Activated T-helper 1 cell treated with anti-CD3 and anti-CD28 coated beads, Interleukin-12 subunit alpha, Interleukin-12 subunit beta, Interleukin-2, Interleukin-4 antibody, amounts not matched to agents 30 ng/mL and 10 ng/mL and 1 ng/mL, durations not matched to agents 14 hours and 24 hours and 36 hours (primary cell): Measurements from ENCODE around the gene RSPRY1. TPM values are rescaled to one million over a fixed set of nuclear protein-coding genes. Genes with fewer than 3 reads are reported as not detected.
"Not testable (repeated sequence)": the region's sequence is repeated elsewhere in the genome, so short reads cannot be mapped to it uniquely, and the experiment has no call there.

Experiments used
- DNase-seq: peaks from one replicate; pipeline ENCODE4 v3.0.0; 2021; ENCODE audit warnings: low spot score
- H3K27ac Mint-ChIP-seq: one replicate; pipeline ENCODE4 v1.8.0; 2021; ENCODE audit warnings: mild to moderate bottlenecking, mixed read lengths
- H3K27me3 Mint-ChIP-seq: one replicate; pipeline ENCODE4 v1.8.0; 2022; ENCODE audit warnings: mild to moderate bottlenecking, moderate library complexity, mixed read lengths; ENCODE audit not compliant: insufficient read depth
- H3K36me3 Mint-ChIP-seq: one replicate; pipeline ENCODE4 v1.8.0; 2021; ENCODE audit warnings: low read depth, mixed read lengths
- H3K4me1 Mint-ChIP-seq: one replicate; pipeline ENCODE4 v1.8.0; 2021; ENCODE audit warnings: low read depth, mixed read lengths
- H3K4me3 Mint-ChIP-seq: one replicate; pipeline ENCODE4 v1.8.0; 2021; ENCODE audit warnings: mild to moderate bottlenecking, moderate library complexity, mixed read lengths
- H3K9me3 Mint-ChIP-seq: one replicate; pipeline ENCODE4 v1.8.0; 2021; ENCODE audit warnings: mixed read lengths
- intact Hi-C: fragments of 100-400 bp; cut with micrococcal nuclease; formaldehyde crosslinking; loops from one replicate; pipeline ENCODE4 v1.15.1; 2024
- total RNA-seq: library from RNA; stranded (reverse); gene quantifications from 2 replicates; pipeline ENCODE4 v1.2.3, GENCODE V29; 2022

RSPRY1 gene
- total RNA-seq, 1 donor from 2014 or later: 36.0 TPM

DNA sequence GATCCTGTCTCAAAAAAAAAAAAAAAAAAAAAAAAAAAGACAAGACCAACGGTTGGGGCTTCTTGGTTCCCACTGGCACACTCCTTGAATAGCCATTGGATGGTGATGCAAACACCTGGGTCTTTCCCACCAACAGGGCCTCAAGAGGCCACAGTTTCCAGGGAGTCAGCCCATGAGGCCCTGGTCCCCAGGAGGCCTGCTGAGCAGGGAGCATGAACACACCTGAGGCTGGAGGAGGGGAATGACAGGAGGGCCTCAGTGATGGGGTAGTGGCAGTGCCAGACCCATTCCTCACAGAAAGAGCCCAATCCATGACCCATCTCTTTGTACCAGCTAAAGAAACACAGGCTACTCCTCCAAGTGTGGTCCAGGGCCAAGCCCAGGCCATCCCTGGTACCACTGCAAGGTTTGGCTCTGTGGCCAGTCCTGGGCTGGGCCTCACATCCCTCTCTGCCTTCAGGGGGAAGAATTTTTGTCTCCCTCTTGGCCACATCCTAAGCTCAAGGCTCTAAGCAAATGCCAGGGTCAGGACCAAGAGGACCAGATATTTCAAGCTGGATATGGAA is 72.9 kb downstream of the RSPRY1 start:
- intact Hi-C loops: no loop called here
- H3K36me3 Mint-ChIP-seq: peaks cover 6% of the 10 kb centered on the region
- no peak for DNase-seq
- H3K27ac Mint-ChIP-seq: no peak overlapping the region
- H3K9me3 Mint-ChIP-seq: no peaks in the 10 kb centered on the region
- H3K4me1 Mint-ChIP-seq: peaks cover 8% of the 10 kb centered on the region
- H3K27me3 Mint-ChIP-seq: no peaks in the 10 kb centered on the region
- H3K4me3 Mint-ChIP-seq: no peak overlapping the region

DNA sequence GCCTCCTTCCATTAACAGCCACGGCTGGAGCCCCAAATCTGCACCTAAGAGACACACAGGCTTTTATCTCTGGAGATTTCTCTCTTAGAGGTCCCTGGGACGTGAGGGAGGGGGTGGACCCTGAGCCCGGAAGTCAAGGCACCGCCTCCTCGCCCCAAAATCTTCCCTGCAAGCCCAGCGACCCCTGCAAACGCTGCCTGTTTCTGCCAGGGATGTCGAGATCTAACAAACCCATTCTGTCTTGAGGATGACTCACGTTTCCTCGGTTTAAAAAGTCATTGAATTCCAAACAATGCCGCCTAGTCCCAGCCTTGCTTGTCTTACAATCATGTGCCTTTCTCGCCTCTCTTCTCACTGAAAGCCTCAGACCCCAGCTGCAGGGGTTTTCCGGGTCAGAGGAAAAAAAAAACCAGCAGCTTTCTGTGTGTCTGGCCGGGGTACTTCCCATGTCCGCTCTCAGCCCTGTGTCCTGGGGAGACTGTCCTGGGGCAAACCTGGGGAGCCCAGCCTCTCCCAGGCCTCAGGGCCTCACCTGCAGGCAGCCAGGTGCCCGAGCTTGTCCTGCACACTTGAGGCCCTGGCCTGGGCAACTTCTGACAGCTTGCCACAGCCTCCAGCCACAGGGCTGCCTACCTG is 74.3 kb downstream of the RSPRY1 start:
- Mint-ChIP-seq H3K9me3 (no peaks in the 10 kb centered on the region), H3K36me3 (peaks cover 4% of the 10 kb centered on the region), H3K4me1 (peaks cover 8% of the 10 kb centered on the region), H3K4me3 (peak overlapping the region; percentile 11), H3K27me3 (no peaks in the 10 kb centered on the region), H3K27ac (peak overlapping the region; percentile 68)
- intact Hi-C loops: no loop called here
- DNase-seq: no peak

DNA sequence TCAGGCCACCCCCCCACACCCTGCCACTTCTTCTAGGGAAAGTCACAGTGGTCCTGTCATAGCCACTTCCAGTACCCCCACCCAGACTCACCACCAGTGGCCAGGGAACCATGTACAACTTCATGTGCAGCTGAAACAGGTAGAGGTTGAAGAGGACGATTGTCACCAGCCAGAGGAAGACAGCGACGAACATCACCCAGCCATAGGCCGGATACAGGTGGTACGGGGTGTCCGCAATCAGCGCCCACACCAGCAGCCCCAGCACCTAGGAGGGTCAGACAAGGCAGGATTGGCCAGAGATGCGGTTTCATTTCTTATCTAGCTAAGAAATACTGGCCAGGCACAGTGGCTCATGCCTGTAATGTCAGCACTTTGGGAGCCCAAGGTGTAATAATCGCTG is 75.7 kb downstream of the RSPRY1 start:
- Mint-ChIP-seq H3K4me1 (peaks cover 16% of the 10 kb centered on the region), H3K9me3 (no peaks in the 10 kb centered on the region), H3K36me3 (no peaks in the 10 kb centered on the region), H3K27me3 (no peaks in the 10 kb centered on the region), H3K27ac (no peak overlapping the region), H3K4me3 (no peak overlapping the region)
- intact Hi-C loops: no loop called here
- DNase-seq: no peak

DNA sequence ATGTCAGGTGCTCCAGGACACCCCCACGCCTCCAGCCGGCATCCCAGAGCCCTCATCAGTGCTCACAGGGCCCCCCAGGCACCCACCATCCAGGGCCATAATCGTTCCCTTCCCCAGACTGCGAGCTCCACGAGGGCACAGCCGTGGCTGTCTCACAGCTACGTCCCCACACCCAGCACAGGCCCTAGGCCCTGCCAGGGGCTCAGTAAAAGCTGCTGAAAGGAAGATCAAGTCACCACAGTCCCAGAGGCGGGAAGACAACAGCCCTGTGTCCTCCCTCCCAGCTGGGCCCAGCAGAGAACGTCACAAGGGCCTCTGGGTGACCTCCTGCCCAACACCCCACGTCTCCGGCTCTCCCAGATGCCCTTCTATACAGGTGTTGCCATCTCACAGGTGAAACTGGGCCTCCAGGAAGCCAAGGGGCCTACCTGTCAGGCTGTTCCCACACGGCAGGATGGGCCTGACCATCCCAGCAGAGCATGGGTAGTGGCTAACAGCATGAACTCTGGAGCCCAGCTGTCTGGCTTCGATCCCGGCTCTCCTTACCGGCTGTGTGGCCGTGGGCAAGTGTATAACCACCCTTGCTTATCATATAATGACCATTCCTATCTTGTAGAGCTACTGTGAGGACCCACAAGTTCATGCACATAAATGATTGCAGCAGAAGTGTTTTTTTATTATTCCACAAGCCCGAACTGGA is 76.9 kb downstream of the RSPRY1 start:
- Mint-ChIP-seq H3K27ac (no peak overlapping the region), H3K36me3 (no peaks in the 10 kb centered on the region), H3K27me3 (no peaks in the 10 kb centered on the region), H3K4me3 (no peak overlapping the region), H3K9me3 (no peaks in the 10 kb centered on the region), H3K4me1 (peaks cover 21% of the 10 kb centered on the region)
- DNase-seq: no peak
- intact Hi-C loops: no loop called here

DNA sequence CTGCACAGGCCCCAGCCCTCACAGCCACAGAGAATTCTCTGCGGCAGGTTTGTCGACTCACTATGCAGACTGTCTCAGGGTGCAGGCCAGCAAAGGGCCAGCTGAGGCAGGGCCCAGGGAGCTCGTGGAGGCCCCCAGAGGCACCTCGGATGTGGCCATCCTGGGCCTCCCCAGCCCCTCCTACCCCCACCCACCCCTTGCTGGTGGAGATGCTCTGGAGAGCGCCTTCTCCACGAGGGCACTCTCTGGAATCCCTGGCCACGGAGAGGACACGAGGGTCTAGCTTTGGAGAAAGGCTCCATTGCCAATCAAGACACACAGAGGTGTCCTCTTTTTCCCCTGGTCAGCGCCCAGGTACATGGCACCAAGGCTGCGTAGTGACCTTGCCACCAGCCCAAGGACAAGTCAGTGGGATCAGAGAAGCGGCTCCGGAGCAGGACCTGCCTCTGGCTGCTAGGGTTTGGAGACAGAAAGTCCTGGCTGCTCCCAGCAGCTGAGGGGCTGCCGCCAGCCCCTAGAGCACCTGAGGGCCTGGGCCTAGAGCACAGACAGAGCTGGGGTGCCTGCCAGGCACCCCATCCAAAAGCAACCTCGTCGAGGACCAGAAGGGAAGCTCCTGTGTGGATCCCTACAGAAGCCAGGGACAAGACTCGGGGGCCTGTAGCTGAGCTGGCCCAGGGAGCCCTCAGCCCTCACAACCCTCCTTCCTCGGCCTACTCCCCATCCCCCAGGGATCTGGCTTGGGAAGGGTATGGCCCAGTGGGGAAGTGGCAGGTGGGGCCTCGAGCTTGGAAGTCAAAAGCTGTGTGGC is 77.6 kb downstream of the RSPRY1 start:
- no peaks in the 10 kb centered on the region for H3K27me3 Mint-ChIP-seq
- intact Hi-C loops: no loop called here
- H3K4me3 Mint-ChIP-seq: no peak overlapping the region
- no peak overlapping the region for H3K27ac Mint-ChIP-seq
- H3K9me3 Mint-ChIP-seq: no peaks in the 10 kb centered on the region
- H3K36me3 Mint-ChIP-seq: no peaks in the 10 kb centered on the region
- peaks cover 21% of the 10 kb centered on the region for H3K4me1 Mint-ChIP-seq
- DNase-seq: no peak

DNA sequence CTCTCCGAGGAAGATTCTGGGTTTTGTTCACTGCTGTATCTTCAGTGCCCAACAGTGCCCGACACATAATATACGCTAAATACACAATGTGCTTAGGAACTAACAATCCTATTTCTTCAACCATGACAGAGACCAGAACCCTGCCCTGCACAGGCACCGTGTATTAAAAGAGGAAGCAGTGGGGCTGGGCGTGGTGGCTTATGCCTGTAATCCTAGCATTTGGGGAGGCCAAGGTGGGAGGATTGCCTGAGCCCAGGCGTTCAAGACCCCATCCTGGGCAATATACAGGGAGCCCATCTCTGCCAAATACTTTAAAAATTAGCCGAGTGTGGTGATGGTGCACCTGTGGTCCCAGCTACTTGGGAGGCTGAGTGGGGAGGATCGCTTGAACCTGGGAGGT is 78.3 kb downstream of the RSPRY1 start:
- H3K36me3 Mint-ChIP-seq: no peaks in the 10 kb centered on the region
- no peak for DNase-seq
- H3K27me3 Mint-ChIP-seq: no peaks in the 10 kb centered on the region
- H3K4me1 Mint-ChIP-seq: peaks cover 21% of the 10 kb centered on the region
- H3K9me3 Mint-ChIP-seq: no peaks in the 10 kb centered on the region
- no peak overlapping the region for H3K27ac Mint-ChIP-seq
- intact Hi-C loops: no loop called here
- H3K4me3 Mint-ChIP-seq: no peak overlapping the region

DNA sequence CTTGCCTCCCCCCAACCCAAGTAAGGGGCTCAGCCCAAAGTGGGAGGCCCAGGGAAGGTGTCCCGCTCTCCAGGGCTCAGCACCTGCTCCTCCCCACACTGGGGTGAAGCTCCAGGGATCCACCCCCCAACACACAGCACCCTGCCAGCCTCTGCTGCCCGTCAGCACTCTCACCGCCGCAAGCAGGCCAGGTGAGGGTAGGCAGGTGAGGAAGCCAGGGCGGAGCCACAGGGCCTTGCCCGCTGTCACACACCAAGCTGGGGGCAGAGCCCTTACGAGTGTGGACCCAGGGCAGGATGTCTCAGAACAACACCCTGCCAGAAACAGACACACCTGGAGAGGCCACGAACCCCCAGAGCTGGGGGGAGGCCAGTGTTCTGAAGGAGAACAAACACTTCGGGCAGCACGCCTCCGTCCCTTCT is 78.8 kb downstream of the RSPRY1 start:
- intact Hi-C loops: no loop called here
- H3K27me3 Mint-ChIP-seq: no peaks in the 10 kb centered on the region
- no peak overlapping the region for H3K4me3 Mint-ChIP-seq
- no peak overlapping the region for H3K27ac Mint-ChIP-seq
- no peaks in the 10 kb centered on the region for H3K9me3 Mint-ChIP-seq
- no peaks in the 10 kb centered on the region for H3K36me3 Mint-ChIP-seq
- H3K4me1 Mint-ChIP-seq: peaks cover 21% of the 10 kb centered on the region
- DNase-seq: no peak

DNA sequence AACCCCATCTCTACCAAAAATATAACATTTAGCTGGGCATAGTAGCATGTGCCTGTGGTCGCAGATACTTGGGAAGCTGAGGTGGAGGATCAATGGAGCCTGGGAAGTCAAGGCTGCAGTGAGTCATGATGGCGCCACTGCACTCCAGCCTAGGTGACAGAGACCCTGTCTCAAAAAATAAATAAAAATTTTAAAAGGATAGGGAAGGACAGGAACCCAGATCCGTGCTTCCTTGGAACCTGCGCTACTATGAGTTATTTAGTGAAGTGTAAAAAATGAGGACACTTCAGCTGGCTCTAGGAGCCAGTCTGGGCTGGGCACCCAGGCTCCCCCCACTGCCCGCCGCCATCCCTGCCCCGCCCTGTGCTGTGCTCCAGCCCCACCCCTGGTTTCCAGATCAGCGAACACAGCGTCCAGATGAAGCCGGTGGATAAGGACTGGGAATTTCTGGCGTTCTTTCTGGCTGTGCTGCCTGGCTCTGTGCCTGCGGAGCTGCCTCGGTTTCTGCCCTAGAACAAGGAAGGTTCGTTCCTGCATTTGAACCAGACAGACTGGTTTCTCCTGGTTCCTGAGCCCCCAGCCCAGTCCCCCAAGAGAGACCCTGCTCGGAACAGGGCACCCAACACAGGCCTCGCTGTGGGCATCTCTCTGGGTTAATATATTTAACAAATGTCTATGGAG is 79.9 kb downstream of the RSPRY1 start:
- Mint-ChIP-seq H3K9me3 (no peaks in the 10 kb centered on the region), H3K27me3 (no peaks in the 10 kb centered on the region), H3K36me3 (no peaks in the 10 kb centered on the region), H3K27ac (peak overlapping the region; percentile 75), H3K4me1 (peaks cover 13% of the 10 kb centered on the region), H3K4me3 (peak overlapping the region; percentile 43)
- intact Hi-C loops: no loop called here
- no peak for DNase-seq

DNA sequence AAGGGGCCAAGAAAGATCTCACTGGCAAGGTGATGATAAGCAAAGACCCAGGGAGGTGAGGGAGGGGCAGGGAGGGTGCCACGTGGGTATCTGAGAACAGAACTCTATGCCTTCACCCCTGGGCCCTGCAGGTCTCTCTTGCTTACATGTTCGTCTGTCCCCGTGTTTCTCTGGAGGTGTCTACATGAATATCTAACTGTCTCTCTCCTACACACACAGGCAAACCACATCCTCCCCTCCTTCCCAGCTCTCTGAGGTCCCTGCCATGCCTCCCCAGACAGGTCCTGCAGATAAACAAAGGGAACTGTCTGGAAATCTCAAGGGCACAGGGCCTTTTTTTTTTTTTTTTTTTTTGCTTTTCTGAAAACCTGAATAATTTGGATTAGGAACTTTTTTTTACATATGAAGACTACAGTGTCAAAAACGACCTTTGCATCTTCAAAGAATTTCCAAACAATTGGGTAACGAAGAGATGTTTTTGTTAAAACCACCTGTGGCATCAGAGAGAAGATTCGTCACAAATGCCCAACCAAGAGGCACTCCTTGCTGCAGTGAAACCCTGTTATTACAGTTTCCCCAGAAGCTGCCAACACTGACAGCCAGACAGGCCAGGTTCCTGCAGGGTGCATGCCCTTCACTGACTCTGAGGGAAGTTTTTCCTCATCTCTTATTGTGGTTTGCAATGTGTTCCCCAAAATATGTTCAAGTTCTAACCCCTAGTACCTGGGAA is 80.6 kb downstream of the RSPRY1 start:
- no peak for DNase-seq
- Mint-ChIP-seq H3K4me1 (peaks cover 13% of the 10 kb centered on the region), H3K4me3 (peak overlapping the region; percentile 43), H3K27me3 (no peaks in the 10 kb centered on the region), H3K36me3 (no peaks in the 10 kb centered on the region), H3K9me3 (no peaks in the 10 kb centered on the region), H3K27ac (peak overlapping the region; percentile 75)
- intact Hi-C loops: no loop called here

DNA sequence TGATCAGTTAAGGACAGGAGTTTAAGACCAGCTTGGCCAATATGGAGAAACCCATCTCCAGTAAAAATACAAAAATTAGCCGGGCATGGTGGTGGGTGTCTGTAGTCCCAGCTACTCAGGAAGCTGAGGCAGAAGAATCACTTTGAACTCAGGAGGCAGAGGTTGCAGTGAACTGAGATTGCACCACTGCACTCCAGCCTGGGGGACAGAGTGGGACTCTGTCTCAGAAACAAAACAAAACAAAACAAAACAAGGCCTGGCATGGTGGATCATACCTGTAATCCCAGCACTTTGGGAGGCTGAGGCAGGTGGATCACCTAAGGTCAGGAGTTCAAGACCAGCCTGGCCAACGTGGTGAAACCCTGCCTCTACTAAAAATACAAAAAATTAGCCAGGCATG is 81.2 kb downstream of the RSPRY1 start:
- peaks cover 13% of the 10 kb centered on the region for H3K4me1 Mint-ChIP-seq
- intact Hi-C loops, H3K27ac Mint-ChIP-seq, H3K36me3 Mint-ChIP-seq, H3K9me3 Mint-ChIP-seq, DNase-seq, H3K4me3 Mint-ChIP-seq, H3K27me3 Mint-ChIP-seq: not testable (repeated sequence)

DNA sequence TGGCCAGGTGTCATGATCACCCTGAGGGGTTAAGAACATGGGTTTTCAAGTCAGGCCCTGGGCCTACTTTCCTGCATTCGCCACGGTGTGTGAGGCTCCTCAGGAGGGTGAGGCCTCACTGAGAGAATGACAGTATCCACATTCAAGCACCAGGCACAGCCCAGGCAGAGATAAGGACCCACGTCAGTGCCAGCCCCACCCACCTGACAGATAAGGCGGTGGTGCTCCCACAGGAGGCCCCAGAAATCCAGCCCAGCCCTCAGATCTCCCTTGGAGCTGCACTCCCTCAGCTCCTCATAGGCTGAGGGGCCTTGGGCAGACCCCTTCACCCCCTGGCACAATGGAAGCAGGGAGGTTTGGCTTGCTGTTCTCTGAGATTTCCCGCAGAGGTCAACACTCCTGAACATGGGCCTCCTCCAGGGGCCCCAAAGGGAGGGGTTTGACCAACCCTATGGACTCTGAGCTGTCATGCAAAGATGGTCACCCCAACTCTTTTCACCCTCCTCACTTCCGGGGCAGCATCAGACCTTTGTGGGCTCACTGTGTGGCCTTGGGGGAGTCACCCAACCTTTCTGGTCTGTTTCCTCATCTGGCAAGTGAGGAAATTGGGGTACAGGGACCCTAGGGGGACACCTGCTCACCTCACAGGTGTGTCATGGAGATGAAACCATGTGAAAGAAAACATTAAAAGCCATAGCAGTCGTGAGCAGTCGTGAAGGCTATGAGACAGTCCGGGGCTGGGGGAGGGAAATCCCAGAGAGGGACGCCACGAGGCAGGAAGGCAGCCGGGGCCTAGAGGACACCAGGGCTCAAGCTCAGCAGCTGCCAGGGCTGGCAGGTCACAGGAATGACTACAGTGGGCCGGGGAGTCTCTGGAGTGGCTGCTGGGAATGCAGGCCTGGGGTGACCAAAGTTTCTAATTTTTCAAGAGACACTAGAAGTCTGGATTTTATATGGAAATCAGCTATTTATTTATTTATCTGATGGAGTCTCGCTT is 83.0 kb downstream of the RSPRY1 start:
- Mint-ChIP-seq H3K27ac (no peak overlapping the region), H3K4me1 (peaks cover 13% of the 10 kb centered on the region), H3K9me3 (no peaks in the 10 kb centered on the region), H3K4me3 (no peak overlapping the region), H3K27me3 (no peaks in the 10 kb centered on the region), H3K36me3 (no peaks in the 10 kb centered on the region)
- intact Hi-C loops: no loop called here
- no peak for DNase-seq
